ENCODE data around the gene HOXA10.

HOXA10 gene

DNA sequence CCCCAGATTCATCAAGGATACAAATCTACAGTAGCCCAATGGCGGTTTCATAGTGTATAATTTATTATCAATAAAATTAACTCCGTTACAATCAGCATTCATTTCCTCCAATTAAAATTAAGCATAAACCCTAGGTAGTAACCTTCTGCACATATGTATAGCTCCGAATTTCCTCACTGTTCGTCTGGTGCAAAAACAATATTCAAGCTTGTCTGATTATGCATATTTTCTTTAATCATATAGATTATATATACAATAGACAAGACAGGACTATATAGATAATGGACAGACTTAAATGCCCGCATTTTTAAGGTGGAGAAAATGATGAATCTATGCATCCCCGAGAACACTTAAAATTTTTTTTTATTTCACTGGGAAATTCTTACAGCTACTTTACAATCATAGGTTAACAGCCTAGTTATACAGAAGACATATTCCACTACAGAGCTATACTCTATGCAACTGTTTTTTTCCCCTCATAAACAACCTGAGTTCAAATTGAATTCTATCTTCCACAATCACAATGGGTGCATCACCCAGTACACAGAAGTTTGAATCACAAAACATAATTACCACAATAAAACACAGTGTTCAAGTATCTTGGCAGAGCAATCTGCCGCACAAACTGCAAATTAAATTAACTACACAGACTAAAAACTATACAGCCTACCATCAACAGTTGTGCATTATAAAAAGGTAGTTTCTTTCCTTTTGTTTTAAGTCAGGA lies 11.4 kb downstream of the HOXA10 start:
- H3K27ac ChIP-seq = peak overlapping the region in 5 of 21 experiments; percentile 3 to 97 (median 94)
- H3K4me3 ChIP-seq = peak overlapping the region in 3 of 7 experiments; percentile 49 to 65 (median 64)

DNA sequence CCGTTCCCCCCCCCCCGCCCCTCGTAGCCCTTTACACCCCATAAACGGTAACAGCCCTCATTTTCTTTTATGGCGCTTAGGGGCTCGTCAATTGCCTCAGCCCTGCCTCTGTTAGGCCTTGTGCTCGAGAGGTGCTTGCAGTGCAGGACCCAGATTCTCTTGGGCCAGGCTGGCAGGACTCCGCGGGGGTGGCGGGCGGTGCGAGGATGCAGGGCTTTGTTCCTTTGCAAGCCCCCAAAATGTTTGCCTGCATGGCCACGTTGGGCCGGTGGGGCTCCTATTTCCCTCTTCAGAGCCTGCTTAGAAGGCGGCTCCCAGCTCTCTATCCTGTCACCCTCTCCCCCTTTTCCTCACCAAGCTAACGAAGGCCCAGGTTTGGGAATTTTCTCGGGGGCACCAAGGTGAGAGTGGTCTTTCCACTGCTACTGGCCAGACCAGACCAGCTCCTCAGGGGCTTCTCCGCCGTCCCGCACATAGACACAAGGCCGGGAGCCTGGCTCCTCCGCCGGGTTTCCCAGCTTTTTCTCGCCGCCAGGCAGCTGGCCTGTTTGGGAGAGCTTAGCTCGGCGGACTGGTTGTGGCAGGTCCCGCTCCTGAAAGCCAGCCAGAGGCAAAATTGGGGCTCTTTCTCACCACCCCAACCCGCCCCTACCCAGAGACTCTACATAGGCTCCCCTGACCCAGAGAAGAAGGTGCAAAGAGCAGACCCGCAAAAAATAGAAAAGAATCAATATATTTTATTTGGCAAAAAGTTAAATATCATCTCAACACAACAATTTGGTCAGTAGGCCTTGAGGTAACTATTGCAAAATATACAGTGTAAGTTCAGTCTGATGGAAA lies 12.2 kb downstream of the HOXA10 start:
- Histone ChIP-seq H3K27ac (peak overlapping the region in 14 of 21 experiments; percentile 11 to 94 (median 68)), H3K4me3 (peak overlapping the region in 6 of 7 experiments; percentile 53 to 65 (median 62))

DNA sequence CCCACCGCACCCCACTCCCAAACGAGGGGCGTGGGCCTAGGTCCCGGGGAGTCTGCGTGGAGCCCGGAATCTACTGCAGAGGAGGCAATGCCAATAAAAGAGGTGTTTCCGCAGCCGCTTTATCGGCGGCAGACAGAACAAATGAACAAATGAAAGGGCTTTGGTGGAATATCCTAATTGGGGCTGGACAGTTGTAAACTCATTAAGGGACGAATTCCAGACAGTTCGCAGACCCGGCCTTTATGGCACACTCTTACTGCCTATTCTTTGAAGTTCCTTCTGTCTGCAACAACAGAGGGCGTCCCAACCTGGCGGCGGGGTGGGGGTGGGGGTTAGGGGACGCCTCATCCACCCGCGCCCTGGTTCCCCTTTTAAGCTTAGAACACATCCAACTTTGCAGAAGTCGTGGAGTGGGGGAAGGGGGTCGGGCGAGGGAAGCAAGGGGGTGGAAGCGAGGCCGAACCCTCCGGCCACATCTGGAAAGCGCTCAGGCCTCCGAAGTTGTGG lies 12.9 kb downstream of the HOXA10 start:
- H3K27ac ChIP-seq = peak overlapping the region in 14 of 21 experiments; percentile 9 to 94 (median 71)

DNA sequence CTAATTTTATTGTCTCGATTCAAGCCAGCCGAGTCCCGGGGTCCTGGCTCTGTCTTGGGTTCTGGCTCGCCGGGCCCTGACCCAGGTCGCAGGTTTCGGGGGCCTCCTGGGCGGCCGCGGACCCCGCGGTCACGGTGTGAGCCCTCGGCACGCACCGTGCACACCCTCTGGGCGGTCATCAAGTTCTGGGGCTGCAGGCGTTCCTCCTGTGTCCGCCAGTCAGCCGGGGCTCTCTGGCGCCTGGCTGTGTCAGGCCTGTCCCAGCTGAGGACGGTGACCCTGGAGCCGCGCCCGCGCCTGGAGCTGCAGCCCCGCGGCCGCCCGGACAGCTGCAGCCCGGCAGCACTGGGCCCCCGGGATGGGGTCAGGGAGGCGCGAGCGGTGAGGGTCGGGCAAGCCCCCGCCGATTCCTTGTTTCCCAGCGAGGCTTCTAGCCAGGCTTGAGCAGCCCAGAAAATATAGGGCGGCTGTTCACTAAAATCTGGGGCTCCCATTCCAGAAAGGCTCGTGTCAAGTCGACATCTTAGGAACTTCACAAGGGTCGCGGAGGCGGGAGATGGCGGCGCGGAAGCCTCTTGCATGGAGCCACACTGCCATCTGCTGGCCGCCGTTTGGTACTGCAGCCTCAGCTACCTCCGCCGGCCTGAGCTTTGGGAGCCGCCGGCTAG lies 13.4 kb downstream of the HOXA10 start:
- Histone ChIP-seq H3K27ac (peak overlapping the region in 17 of 21 experiments; percentile 9 to 94 (median 72)), H3K4me3 (peak overlapping the region; percentile 51 to 65 (median 62))

More for the DNA sequence above, 12.9 kb downstream of the HOXA10 start:
- peak overlapping the region; percentile 51 to 65 (median 62) for H3K4me3 ChIP-seq

DNA sequence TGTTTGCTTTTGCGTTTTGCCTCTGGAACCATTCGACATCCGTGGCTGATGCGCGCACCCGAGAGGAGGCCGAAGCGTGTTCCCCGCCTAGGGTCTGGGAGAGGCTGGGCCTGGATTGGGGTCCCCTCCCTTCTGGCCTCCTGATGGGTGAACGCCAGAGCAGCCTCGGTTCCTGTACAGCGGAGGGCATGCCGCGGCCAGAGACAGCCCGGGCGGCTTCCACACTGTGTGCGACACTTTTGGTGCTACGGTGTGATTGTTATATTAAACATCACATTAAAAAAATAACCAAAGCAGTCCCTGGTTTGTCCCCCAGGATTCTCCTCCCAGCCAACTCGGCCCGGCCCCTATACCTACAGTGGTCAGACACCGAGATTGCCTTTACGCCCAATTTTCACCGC lies 14.0 kb downstream of the HOXA10 start:
- Histone ChIP-seq H3K4me3 (peak overlapping the region; percentile 51 to 65 (median 62)), H3K27ac (peak overlapping the region in 13 of 21 experiments; percentile 27 to 94 (median 73))

DNA sequence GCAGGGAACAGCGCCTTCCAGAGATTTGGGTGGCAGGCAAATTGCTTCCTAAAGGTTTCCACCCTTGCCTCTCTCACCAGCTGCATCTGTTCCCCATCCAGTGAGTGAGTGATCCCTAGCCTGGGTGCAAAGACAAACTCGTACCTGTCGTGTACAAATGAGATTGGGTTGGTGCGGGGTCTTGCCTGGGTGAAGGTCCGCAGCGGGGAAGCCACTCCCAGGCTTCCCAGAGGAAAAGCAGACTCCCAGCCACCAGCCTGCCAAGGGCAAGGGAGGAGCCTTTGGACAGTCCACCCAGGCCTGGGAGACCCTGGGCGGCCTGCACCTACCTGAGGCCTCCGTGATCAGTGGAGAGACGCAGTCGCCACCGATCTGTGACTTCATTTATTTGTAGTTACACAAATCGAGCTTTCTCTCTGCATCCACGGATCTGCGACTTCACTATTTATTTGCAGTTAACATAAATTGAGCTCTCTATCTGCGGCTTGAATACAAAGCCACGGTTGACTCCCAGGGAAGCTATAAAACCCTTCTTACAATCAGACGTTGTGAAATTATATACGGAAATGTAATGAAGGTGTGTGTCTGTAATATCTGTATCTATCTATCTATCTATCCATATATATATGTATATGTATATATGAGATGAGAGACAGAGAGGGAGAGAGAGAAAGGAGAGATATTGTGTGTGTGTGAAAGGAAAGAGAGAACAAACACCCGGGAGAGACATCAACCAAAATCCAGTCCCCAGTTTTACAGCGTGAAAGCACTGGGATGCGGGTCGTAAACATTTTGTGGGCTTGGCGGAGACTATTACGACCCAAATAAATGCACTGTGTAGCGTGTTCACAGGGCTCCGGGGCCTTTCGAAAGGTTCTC lies 14.6 kb downstream of the HOXA10 start:
- H3K4me3 ChIP-seq = peak overlapping the region in 4 of 7 experiments; percentile 62 to 65 (median 64)

DNA sequence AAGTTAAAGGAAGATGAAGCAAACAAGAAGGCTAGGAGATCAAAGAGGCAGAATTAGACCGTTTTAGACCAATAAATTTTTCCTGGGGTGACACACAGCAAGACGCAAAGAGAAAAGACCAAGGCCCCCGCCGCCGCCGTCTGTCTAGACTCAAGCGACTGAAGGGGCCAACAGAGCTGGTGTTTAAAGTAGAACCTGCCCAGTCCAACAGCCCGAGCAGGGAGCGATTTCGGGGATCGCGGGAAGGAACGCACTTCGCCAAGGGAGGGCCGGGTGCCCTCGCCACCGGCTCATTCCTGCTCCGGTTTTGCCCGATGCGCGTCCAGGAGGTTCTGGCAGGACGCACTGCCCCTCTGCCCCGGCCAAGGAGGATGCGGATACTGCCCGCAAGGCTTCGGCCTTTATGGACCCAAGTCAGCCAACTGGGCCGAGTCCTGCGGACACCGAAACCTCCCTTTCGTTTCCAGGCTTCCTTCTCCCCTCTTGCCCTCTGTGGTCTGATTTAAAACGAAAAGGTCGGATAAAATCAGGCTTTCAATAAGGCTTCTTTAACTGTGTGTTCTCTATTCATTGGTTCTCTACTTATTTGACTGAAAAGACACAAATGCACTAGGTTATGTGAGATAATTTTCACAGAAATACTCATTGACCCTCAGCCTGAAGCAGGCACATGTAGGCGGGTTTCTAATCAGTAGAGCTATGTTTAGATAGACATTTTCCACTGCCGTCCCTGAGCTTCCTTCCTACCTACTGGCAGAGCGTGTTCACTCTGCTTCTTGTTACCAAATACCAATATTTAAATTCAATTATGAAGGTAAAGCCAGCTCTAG lies 15.5 kb downstream of the HOXA10 start:
- Histone ChIP-seq H3K27ac (peak overlapping the region in 5 of 21 experiments; percentile 59 to 94 (median 76)), H3K4me3 (no peak overlapping the region)

More for the DNA sequence above, 14.6 kb downstream of the HOXA10 start:
- peak overlapping the region in 5 of 21 experiments; percentile 63 to 94 (median 80) for H3K27ac ChIP-seq

DNA sequence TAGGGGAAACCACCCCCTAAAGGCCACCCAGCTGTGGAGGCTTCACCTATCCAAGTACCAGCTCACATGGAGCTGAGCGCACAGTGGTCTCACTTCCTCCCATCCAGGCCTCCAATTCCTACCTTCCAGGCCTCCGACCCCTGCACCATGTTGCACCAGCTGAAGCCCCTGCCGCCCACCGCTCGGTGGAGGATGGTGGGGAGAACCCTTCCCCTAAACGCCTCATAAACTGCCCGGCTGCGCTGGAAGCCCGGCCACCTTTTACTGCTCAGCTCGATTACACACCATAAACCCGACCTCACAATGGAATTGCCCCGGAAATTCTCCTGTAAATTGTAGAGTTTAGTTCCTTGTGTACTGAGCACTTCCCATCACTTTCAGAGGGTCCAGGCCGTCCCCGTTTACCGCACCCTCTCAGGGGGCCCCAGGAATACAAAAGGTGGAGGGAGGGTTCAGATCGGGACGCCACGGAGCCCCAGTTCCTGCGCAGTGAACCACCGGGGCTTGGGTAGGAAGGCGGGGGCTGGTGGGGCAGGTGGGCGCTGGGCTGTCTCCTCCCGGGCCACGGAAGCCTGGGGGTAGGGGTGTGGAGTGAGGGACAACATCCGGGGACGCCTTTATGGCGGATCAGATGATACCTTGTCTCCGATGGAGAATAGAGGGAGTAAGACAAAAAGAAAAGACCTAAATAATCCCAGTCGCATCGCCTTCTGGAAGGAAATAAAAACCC lies 16.3 kb downstream of the HOXA10 start:
- H3K27ac ChIP-seq = peak overlapping the region in 5 of 21 experiments; percentile 59 to 94 (median 76)
- no peak overlapping the region for H3K4me3 ChIP-seq

DNA sequence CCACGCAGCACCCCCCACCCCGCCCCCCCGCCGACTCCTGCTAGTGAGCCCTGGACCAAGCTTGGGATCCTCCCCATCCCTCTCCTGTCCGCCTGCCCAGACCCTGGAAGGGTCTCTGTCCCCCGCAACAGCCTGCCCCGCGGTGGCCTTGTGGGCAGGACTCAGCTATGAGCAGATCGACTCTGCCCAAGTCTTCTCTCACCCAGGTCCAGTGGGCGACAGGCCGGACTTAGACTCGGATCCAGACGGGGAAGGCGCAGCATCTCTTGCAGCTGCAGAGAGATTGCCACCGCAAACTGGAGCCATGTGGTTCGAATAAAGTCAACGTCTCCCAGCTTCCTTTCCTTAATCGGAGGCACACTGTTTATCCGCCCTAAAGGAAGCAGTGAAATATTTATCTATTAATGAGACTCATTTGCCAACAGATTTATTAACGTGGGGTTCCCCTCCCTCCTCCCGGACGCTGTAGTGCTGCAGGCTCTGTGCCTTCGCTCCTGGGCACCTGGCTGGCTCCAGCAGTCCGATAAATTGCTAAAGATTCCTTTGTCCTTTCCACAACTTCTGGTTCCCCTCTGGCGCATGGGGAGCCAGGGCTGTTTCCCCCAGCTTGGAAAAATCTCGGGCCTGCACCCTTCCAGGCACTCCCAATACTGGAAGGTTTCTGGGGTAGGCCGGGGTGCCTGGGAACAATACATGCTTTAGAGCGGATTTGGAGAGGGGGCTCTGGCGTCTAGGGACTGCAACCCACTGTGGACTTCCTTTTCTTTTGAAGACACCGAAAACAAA lies 17.0 kb downstream of the HOXA10 start:
- peak overlapping the region in 12 of 21 experiments; percentile 36 to 94 (median 80) for H3K27ac ChIP-seq

DNA sequence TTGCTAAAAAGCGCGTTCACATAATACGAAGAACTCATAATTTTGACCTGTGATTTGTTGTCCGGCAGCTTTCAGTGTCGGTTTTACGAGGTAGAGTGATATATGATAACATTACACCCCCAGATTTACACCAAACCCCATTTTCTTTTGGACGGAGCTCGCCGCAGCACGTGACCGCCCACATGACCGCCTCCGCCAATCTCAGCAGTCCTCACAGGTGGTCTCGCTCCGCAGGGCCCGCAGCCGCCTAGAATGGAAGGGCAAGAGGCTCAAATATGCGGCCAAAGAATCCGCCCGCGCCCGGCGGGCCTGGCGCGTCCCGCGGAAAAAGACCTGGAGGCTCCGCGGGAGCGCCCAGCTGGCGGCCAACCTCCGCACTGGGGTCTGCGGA lies 17.6 kb downstream of the HOXA10 start, which contains the start of gene HOXA7:
TSS of gene HOXA7 (minus strand) at position 168 of the 391 bp plus-strand sequence. CDS start at position 38, 130 bp downstream.
- peak within 1 kb of the TSS in 16 of 21 experiments; percentile 13 to 94 (median 79) for H3K27ac ChIP-seq
- H3K4me3 ChIP-seq = peak within 1 kb of the TSS; percentile 28 to 57 (median 46)

More for the DNA sequence above, 17.0 kb downstream of the HOXA10 start:
- peak overlapping the region; percentile 28 to 57 (median 46) for H3K4me3 ChIP-seq

DNA sequence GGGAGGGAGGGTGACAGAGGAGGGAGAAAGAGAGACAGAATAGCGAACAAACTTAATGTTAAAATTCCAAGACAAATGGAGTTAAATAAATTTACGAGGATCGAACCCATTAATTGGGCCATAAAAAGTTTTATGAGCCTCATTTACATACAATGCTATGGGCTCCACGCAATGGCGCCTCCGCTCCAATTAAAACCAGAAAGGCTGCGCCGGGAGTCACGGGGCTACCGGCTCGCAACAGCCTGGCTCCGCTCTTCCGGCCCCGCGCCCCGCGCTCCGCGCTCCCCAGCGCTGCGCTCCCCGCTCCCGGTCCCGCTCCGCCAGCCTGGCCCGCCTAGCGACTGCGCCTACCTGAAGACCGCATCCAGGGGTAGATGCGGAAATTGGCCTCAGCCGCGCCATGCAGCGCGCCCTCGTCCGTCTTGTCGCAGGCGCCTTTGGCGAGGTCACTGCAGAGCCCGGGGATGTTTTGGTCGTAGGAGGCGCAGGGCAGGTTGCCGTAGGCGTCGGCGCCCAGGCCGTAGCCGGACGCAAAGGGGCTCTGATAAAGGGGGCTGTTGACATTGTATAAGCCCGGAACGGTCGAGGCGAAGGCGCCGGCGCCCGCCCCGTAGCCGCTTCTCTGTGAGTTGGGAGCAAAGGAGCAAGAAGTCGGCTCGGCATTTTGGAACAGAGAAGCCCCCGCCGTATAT lies 18.2 kb downstream of the HOXA10 start:
- peak overlapping the region in 16 of 21 experiments; percentile 13 to 94 (median 79) for H3K27ac ChIP-seq
- H3K4me3 ChIP-seq = peak overlapping the region; percentile 28 to 57 (median 46)

DNA sequence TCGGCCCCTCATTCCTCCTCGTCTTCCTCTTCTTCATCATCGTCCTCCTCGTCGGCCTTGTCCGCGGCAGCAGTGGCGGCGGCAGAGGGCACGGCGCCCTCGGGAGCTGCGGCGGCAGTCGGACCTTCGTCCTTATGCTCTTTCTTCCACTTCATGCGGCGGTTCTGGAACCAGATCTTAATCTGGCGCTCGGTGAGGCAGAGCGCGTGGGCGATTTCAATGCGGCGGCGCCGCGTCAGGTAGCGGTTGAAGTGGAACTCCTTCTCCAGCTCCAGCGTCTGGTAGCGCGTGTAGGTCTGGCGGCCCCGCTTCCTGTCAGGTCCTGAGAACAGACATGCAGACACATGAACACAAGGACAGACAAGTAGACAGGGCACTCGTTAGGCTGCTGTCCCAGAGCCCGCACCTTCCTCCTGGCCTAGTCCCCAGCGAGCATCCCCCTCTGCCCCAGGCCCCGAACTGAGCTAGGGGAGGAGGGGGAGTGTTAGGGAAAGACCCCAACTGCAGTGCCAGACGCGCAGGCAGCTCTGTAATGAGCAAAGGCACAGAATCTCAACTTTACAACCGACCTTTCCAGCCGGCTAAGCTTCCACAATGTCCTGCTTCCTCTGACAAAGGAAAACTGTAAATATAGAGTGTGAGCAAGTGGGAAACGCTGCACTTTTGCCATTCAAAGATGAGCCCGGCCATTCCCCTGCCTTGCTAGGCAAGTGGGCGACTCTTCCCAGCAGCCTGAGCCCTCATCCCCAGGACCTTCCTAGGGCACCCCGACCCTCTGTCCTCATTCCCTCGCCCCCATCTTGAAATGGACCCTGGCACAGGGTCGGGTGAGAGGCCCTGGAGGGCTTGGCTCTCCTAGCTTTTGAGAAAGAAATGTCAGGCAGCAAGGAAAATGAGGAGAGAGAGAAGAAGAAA lies 19.0 kb downstream of the HOXA10 start:
- H3K4me3 ChIP-seq = peak overlapping the region in 5 of 7 experiments; percentile 28 to 57 (median 51)
- peak overlapping the region in 16 of 21 experiments; percentile 13 to 94 (median 79) for H3K27ac ChIP-seq

DNA sequence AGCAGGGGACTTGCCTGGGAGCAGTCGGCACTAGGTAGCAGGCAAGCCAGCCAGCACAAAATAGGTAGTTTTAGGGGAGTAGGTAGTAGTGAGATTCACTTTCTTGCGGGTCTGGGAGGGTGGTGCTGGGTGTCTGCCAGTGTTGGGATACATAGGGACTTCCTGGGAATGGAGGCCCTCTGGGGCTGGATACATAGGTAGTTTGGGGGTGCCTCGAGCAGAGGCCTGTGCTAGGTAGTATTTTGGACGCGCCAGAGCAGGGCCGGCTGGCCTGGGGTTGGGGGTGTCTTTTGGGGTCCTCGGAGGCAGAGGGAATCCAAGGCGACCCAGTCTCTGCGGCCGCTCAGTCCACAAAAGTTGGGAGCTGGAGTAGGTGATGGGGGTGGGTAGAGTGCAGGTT lies 19.8 kb downstream of the HOXA10 start:
- H3K27ac ChIP-seq = peak overlapping the region in 2 of 21 experiments; percentile 57 to 94
- H3K4me3 ChIP-seq = no peak overlapping the region

DNA sequence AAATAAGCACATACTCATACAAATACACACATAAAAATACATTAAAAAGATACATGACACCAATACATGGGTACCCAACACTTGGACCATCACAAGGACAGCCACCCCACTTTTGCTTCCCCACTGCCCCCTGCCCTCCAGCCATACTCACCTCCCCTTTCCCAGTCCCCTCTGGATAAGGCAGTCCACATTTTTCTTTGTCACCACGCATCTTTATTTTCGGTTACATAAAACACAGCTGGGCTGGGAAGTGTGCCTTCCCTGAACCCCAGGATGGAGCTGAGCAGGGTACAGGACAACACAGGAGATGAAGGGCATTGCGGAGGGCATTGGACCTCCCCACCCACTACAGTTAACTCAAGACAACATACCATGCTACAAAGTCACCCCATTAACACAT lies 20.6 kb downstream of the HOXA10 start:
- peak overlapping the region in 1 of 21 experiments; percentile 76 for H3K27ac ChIP-seq
- H3K4me3 ChIP-seq = no peak overlapping the region
